ENCODE measurements around the gene NKAP. TPM values are rescaled to one million over a fixed set of nuclear protein-coding genes. Genes with fewer than 3 reads are reported as not detected.

NKAP gene
- total and polyA plus RNA-seq, 9 of the 15 experiments (the other 6 are each of a cell fraction or from before 2014, with no cell fraction given) = 3.1 to 8.3 (median 7.0) TPM

GRCh38 chrX:119895843-119896326 lies 47.7 kb downstream of the NKAP start, which contains the start of gene AKAP14:
Gene AKAP14 (plus strand): TSS chrX:119895893. CDS start chrX:119903224, 7,331 bp downstream.
- Histone ChIP-seq H3K9ac (ENCODE audit: insufficient read depth in 1 of 2, low read depth in 2 of 2, low read length in 2 of 2) (no peak within 1 kb of the TSS), H3K4me1 (replicated peaks in 1 of 2; ENCODE audit: control insufficient read depth in 2 of 2, insufficient read depth in 2 of 2, low read length in 2 of 2) (peaks cover 0 to 2% of the 10 kb centered on the region in 2 experiments; a peak in 3 of 5 replicates), H3K27ac (ENCODE audit: extremely low read depth, low read depth, low read length) (no peak within 1 kb of the TSS), H4K20me1 (replicated peaks; ENCODE audit: control insufficient read depth, insufficient read depth, low read length) (no peaks in the 10 kb centered on the region), H3K9me3 (replicated peaks; ENCODE audit: control insufficient read depth, insufficient read depth, low read depth, low read length) (no peaks in the 10 kb centered on the region), H3K9me1 (ENCODE audit: control insufficient read depth, insufficient read depth, low read length) (no peaks in the 10 kb centered on the region), H3K79me2 (ENCODE audit: control insufficient read depth, insufficient read depth, low read length) (no peaks in the 10 kb centered on the region), H3K27me3 (ENCODE audit: control insufficient read depth in 2 of 2, insufficient read depth in 2 of 2, low read length in 2 of 2) (no peaks in the 10 kb centered on the region), H3K4me3 (no peak within 1 kb of the TSS), H2AFZ (ENCODE audit: low read depth, low read length) (no peak within 1 kb of the TSS), H3K4me2 (ENCODE audit: insufficient read depth, low read length) (no peak within 1 kb of the TSS), H3K36me3 (ENCODE audit: control insufficient read depth, insufficient read depth, low read length) (no peaks in the 10 kb centered on the region)
- ChIA-PET CTCF (ENCODE audit: low intra/inter-chr PET ratio) (no interaction called here), POLR2A (interaction anchor here (1.4 kb wide), 1 partner anchor 105 kb away, joined by 5 read pairs; the partner anchor contains the start of gene RPL39)
- intact Hi-C loops (cut with micrococcal nuclease) = no loop called here
- ATAC-seq (no peak), DNase-seq (ENCODE audit: extremely low read depth in 1 of 4, low spot score in 3 of 4) (no peak), FAIRE-seq (no peak)
- no TSS peak for BruUV-seq (replicated peaks)
- WGBS (ENCODE audit: insufficient coverage, low coverage, missing lambda C conversion rate) = 11% methylated on average over 4 of the region's 4 CpGs
- in situ Hi-C loops (cut with MboI) = no loop called here
- TF ChIP-seq SREBF2 (CRISPR knock-in tag; IDR thresholded peaks at IDR 0.05) (no peak), SFPQ (IDR thresholded peaks at IDR 0.05; ENCODE audit: low read depth, low read length) (no peak), NFXL1 (CRISPR knock-in tag; IDR thresholded peaks at IDR 0.05) (no peak), CUX1 (CRISPR knock-in tag; IDR thresholded peaks at IDR 0.05) (no peak), GABPA (tag; conservative IDR thresholded peaks at IDR 0.05; ENCODE audit: low read depth) (no peak), ZNF436 (CRISPR knock-in tag; IDR thresholded peaks at IDR 0.05) (no peak), RB1 (IDR thresholded peaks at IDR 0.05; ENCODE audit: low read depth) (no peak), VEZF1 (CRISPR knock-in tag; IDR thresholded peaks at IDR 0.05) (no peak), NFIC (IDR thresholded peaks at IDR 0.05) (no peak), ZNF395 (CRISPR knock-in tag; IDR thresholded peaks at IDR 0.05) (no peak), CHD2 (IDR thresholded peaks at IDR 0.05; ENCODE audit: low read depth, low read length) (no peak), U2AF2 (optimal IDR thresholded peaks at IDR 0.05; ENCODE audit: low read depth, low read length) (no peak), FOXJ2 (tag; IDR thresholded peaks at IDR 0.05) (no peak)
